Activated CD4-positive, CD25-positive, alpha-beta regulatory T cell treated with anti-CD3 and anti-CD28 coated beads, Interleukin-2, amount 50 U/mL, for 24 hours (primary cell): Measurements from ENCODE around the gene PARD3.

Source experiments
- ATAC-seq, 2 donors: fragments of 150-1000 bp; cut with Tn5 transposase; one replicate each; pipeline ENCODE4 v1.10.0; 2021; ENCODE audit warnings: mild to moderate bottlenecking in 1 of 2, moderate library complexity in 1 of 2

PARD3 gene

DNA sequence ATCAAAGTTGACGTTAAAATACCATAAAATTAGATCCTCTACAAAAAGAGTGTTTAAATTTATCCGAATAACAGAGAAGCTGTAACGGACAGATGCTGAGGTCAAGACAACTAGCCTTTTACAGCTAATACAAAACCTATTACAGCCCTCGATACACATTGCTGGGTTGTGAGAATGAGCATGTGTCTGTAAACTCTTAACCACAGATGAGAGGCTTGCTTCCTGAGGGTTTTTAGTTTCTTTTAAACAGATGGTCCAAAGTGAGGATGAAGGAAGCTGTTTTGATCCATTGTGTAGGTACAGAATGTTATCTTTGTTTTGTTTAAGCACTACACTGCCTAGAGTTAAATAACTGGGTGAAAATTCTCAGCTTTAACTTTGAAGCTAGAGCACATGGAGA is 578.2 kb downstream of the PARD3 start:
- ATAC-seq = no peak

- ATAC-seq = no peak
Observed at GRCh38 chr10:34235164-34235832, 579.8 kb downstream of the PARD3 start.

GRCh38 chr10:34232481-34232880 is 582.6 kb downstream of the PARD3 start:
- ATAC-seq = no peak

- ATAC-seq = no peak
Observed at GRCh38 chr10:34231441-34232180, 583.5 kb downstream of the PARD3 start.

DNA sequence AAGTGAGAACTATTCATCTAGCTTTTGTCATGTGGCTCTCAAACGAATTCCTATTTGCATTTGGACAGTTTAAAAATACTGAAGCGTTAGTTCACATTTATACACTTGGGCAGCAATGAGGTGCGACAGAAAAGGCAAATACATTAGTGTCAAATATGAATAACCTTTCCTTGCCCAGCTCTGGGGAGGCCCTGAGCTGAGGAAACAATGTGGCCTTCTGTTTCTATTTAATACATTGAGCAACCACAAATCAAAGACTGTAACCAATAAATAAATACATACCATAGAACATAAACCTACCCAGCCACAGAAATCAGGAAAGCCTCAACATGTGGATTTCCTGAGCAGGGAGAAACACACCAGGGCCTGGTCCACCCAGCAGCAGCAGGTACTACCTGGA is 585.2 kb downstream of the PARD3 start:
- ATAC-seq = no peak

GRCh38 chr10:34228066-34228465 is 587.0 kb downstream of the PARD3 start:
- no peak for ATAC-seq

- ATAC-seq = no peak
Observed at GRCh38 chr10:34224639-34225038, 590.5 kb downstream of the PARD3 start.

GRCh38 chr10:34223658-34224057 is 591.4 kb downstream of the PARD3 start:
- no peak for ATAC-seq

DNA sequence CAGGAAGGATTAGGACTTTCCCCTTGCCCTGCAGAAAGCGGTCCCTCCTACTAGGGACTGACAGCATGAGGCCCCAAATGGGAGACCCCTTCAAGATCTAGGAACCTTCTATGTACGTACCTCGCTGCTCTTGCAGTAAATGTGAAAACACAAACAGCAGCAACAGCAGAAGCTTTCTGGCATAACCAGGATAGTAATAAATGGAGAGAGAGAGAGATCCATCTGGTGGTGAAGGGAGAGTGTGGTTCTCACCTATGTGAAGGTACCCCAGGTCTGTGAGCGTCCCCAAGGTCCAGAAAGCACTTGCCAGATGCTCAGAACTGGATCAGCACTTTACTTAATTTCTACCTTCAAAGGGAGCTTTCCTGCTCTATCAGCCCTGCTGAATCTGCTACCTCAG is 592.7 kb downstream of the PARD3 start:
- ATAC-seq = no peak

DNA sequence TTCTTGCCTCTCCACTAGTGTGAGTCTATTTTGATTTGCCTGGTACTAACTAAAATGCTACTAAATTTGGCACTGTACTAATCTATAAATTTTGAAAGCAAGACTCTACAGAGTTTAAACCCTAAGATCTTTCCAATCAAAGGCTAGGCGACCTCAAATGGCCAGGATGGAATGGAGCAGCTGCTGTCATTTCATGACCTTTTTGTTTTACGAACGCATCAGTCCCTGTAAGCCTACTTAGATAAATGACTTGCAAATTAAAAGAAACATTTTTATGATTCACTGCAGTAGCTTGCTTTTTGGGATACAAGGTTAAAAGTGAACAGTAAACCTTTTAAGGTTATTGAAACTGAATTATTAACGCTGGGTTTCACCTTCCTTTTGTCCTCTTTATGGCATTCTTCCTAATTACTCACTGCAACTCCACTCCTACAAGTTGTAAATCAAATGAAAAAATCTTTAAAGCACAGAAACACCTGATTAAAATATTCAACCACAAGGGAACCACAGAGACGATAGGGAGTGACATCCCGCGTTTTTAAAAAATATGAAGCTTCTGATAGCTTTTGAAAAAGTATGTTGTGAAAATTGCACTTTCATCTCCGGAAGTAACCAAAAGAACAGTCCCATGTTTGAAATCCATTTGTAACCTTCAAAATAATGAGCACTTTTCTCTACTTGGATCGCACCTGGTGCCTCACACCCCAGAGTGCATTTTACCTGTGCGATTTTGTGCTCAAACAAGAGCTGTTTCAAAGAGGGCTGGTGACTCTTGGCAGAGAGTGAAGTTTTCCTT is 595.1 kb downstream of the PARD3 start:
- ATAC-seq = no peak

DNA sequence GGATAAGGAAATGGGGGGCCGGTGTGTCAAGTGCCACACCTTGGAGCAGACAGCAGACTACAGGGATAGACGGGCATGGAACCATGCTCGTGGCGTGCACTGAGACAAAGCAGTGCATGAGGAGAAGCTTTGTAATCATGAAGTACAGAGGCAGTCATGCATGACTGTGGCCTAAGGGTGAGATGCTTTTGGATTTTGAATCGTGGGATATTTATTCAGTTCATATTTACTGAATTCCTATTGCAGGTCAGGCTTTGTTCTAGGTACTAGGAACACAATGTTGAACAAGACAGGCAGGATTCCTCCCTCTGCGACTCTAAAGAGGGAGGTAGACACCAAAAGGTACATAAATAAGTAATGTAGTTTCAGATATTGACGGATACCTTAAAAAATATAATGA is 597.6 kb downstream of the PARD3 start:
- ATAC-seq = no peak

- ATAC-seq = no peak
Observed at GRCh38 chr10:34216348-34216945, 598.6 kb downstream of the PARD3 start.

DNA sequence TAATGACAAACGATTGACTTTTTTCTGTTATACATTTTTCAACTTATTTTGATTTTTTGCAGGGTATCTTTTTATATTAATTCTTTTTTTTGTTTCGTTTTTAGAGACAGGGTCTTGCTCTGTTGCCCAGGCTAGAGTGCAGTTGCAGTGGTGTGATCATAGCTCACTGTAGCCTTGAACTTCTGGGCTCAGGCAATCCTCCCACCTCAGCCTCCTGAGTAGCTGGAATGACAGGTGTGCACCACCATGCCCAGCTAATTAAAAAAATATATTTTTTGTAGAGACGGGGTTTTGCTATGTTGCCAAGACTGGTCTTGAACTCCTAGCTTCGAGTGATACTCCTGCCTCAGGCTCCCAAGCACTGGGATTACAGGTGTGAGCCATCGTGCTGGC is 601.3 kb downstream of the PARD3 start:
- no peak for ATAC-seq

- ATAC-seq = no peak
Observed at GRCh38 chr10:34213193-34213804, 601.8 kb downstream of the PARD3 start.

- no peak for ATAC-seq
Observed at GRCh38 chr10:34207343-34207742, 607.8 kb downstream of the PARD3 start.

DNA sequence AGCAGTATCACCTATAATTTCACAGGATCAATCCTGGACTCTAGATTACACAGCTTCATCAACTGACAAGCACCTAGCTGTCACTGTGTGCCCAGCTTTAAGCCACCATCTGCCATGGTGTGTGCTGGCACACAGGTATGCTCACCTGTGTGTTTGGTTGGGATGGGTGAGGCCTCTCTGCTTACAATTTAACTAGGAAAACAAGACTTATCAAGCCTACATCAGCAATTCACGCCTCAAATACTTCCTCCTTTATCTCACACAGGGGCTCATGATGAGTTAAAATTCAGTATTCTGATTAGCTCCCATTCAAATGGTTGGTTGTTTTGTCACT is 608.2 kb downstream of the PARD3 start:
- no peak for ATAC-seq

GRCh38 chr10:34206078-34206934 is 608.8 kb downstream of the PARD3 start:
- ATAC-seq = no peak

DNA sequence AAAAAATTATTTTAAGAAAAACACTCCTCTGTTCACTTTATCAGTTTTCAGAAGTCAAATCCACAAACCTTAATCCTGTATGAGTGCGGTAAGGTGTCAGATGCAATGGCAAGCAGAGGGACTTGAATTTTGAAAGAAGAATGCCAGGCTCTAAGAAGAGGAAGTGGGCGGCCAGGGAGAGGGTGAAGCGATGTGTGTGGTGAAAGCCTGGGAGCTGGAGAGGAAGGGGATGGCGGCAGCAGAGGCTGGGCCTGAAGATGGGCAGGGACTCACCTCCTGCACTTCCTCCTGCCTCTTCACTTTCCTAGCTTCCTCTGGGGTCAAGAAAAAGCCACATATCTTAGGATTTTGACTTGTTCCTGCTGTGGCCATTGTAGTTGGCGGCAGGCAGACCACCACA is 609.6 kb downstream of the PARD3 start:
- ATAC-seq = no peak

- ATAC-seq = no peak
Observed at GRCh38 chr10:34203966-34204630, 611.0 kb downstream of the PARD3 start.

DNA sequence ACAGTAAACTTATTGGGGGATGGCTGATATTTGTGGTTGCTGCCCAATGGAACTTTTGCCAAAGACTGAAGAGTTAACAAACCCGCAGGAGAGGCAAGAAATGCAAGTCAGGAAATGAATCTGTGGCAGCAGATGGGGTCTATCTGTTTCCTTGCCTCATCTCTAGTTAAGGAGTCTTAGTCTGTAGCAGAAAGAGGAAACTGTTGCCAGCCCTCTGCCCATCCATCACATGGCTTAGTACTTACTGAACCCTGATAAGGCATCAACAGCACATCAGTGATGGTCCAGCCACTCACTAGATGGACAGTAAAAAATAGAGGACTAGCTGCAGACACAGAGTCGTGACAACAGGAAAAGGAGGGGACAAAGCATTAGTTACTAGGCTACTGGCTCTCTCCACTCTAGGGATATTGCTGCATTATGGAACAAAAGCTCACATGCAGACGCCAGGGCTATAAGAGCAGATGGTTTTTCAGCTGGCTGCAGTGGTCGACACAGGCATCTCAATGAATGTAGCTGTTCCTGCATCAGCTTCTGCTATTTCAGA is 614.7 kb downstream of the PARD3 start:
- no peak for ATAC-seq

DNA sequence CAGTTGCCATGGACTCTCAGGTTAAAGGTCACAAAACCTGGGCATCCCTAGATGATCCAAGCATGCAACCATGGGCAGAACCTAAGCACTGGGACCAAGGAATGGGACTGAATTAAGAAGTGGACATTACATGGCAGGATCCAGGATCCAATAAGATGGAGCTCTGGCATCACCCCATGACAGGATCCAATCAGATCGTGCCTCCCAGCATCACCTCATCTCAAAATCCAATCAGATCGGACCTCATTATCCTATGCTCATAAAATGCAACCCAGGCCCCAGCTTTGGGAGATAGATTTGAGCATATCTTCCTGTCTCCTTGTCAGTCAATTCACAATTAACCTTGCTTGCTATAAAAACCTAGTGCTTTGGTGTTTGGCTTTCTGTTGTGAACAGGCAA is 616.1 kb downstream of the PARD3 start:
- no peak for ATAC-seq
